ENCODE measurements around the gene TSC22D3.
A peak's percentile ranks its signal among the peaks of the same experiment; 100 is the strongest.

GRCh38 chrX:107718156-107718621 lies 57.4 kb downstream of the TSC22D3 start:
- TF ChIP-seq EZH2 (IDR thresholded peaks at IDR 0.05; ENCODE audit: borderline replicate concordance, low read length) (no peak), CTCF (IDR thresholded peaks at IDR 0.05; ENCODE audit: low read length) (peak; percentile 55)

Data from OCI-LY1 (cell line).